ENCODE results near the gene RPP40.

GRCh38 chr6:4973415-4973814 is 30.4 kb downstream of the RPP40 start:
- no peak for TF ChIP-seq MYC (IDR thresholded peaks at IDR 0.05; ENCODE audit: borderline replicate concordance, low read length)
- TF ChIP-seq JUN (IDR thresholded peaks at IDR 0.05): no peak
- no peak for TF ChIP-seq USF2 (IDR thresholded peaks at IDR 0.05)
- no peak for TF ChIP-seq CTCF (IDR thresholded peaks at IDR 0.05)
- no peak for TF ChIP-seq HOXA7 (CRISPR knock-in tag; IDR thresholded peaks at IDR 0.05)
- TF ChIP-seq RFX5 (IDR thresholded peaks at IDR 0.05): no peak
- TF ChIP-seq, protein P1, sequence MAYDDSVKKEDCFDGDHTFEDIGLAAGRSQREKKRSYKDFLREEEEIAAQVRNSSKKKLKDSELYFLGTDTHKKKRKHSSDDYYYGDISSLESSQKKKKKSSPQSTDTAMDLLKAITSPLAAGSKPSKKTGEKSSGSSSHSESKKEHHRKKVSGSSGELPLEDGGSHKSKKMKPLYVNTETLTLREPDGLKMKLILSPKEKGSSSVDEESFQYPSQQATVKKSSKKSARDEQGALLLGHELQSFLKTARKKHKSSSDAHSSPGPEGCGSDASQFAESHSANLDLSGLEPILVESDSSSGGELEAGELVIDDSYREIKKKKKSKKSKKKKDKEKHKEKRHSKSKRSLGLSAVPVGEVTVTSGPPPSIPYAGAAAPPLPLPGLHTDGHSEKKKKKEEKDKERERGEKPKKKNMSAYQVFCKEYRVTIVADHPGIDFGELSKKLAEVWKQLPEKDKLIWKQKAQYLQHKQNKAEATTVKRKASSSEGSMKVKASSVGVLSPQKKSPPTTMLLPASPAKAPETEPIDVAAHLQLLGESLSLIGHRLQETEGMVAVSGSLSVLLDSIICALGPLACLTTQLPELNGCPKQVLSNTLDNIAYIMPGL (CRISPR knock-in tag; IDR thresholded peaks at IDR 0.05; ENCODE audit: borderline replicate concordance): no peak
- no peak for TF ChIP-seq MAX (IDR thresholded peaks at IDR 0.05)
